Endothelial cell of umbilical vein (primary cell): ENCODE results near the gene IL15. TPM values are rescaled to one million over a fixed set of nuclear protein-coding genes. Genes with fewer than 3 reads are reported as not detected.

Experiments used
- BruUV-seq: library from RNA; stranded (reverse); fragments of 400-500 nt; replicated peaks from 2 replicates; lab custom pipeline; 2021; lab: Mats Ljungman, UMichigan
- CTCF ChIA-PET: fragments of 300-600, 350-600 bp; sonication (Branson Sonifier 250); formaldehyde crosslinking; loops from one replicate; lab custom pipeline; 2021; ENCODE audit warnings: antibody characterized with exemption, inconsistent platforms; lab: Charles Lee
- POLR2A ChIA-PET: fragments of 300-600, 350-600 bp; sonication (Branson Sonifier 250); formaldehyde crosslinking; loops from one replicate; lab custom pipeline; 2021; ENCODE audit warnings: antibody characterized with exemption, inconsistent platforms; lab: Charles Lee
- DNase-seq: peaks from one replicate; pipeline ENCODE4 v3.0.0-alpha.2; 2011; ENCODE audit warnings: low read depth, low spot score
- FAIRE-seq: peaks from 2 replicates; lab custom pipeline; 2011; peaks lifted over from hg19 to GRCh38; lab: Jason Lieb, UNC
- H2AFZ ChIP-seq: 2 replicates; pipeline ENCODE4 v1.6.0; 2012; ENCODE audit warnings: low read depth, low read length, control low read depth, inconsistent platforms
- H3K27ac ChIP-seq: 2 replicates; pipeline ENCODE4 v1.5.1; 2011; ENCODE audit warnings: low read depth, mild to moderate bottlenecking, control low read depth, low read length, moderate library complexity; ENCODE audit not compliant: insufficient read depth
- H3K27me3 ChIP-seq, 2 experiments: 2 replicates each; pipeline versions ENCODE4 v1.6.0 to v1.6.1; 2011; ENCODE audit warnings: low read length in 2 of 2, mixed read lengths in 1 of 2; ENCODE audit not compliant: control insufficient read depth in 2 of 2, insufficient read depth in 2 of 2
- H3K36me3 ChIP-seq, 2 experiments: 2 replicates in 1 of 2; 3 replicates in 1 of 2; pipeline ENCODE4 v1.5.1; 2011; ENCODE audit warnings: low read length in 2 of 2, mild to moderate bottlenecking in 1 of 2, moderate library complexity in 1 of 2; ENCODE audit not compliant: control insufficient read depth in 2 of 2, insufficient read depth in 2 of 2; ENCODE audit errors: extremely low read depth in 1 of 2
- H3K4me1 ChIP-seq: 3 replicates; pipeline ENCODE4 v1.5.1; 2011; ENCODE audit warnings: mild to moderate bottlenecking, low read length; ENCODE audit not compliant: control insufficient read depth, insufficient read depth; ENCODE audit errors: extremely low read depth
- H3K4me2 ChIP-seq: 2 replicates; pipeline ENCODE4 v1.6.1; 2011; ENCODE audit warnings: low read length, control low read depth, mixed read lengths; ENCODE audit not compliant: insufficient read depth
- H3K4me3 ChIP-seq, 3 experiments: fragments of 200-600 bp in 1 of 3; sonication (generic), shearing (Covaris generic) in 1 of 3; replicated peaks in 1 of 3; 2 replicates each; pipeline ENCODE4 v1.5.1; 2011 to 2016; ENCODE audit warnings: control low read depth in 3 of 3, low read length in 3 of 3, mild to moderate bottlenecking in 2 of 3, inconsistent platforms in 1 of 3, low read depth in 1 of 3, moderate library complexity in 1 of 3; ENCODE audit not compliant: insufficient read depth in 1 of 3
- H3K79me2 ChIP-seq: 2 replicates; pipeline ENCODE4 v1.6.0; 2012; ENCODE audit warnings: low read length, inconsistent platforms; ENCODE audit not compliant: control insufficient read depth, insufficient read depth
- H3K9ac ChIP-seq: replicated peaks from 2 replicates; pipeline ENCODE3; 2011; ENCODE audit warnings: low read length, control low read depth; ENCODE audit not compliant: insufficient read depth; ENCODE audit errors: extremely low read depth
- H3K9me1 ChIP-seq: replicated peaks from 3 replicates; pipeline ENCODE4 v1.6.0; 2011; ENCODE audit warnings: mild to moderate bottlenecking, low read length; ENCODE audit not compliant: control insufficient read depth, insufficient read depth; ENCODE audit errors: extremely low read depth
- H3K9me3 ChIP-seq: replicated peaks from 2 replicates; pipeline ENCODE4 v1.5.1; 2012; ENCODE audit warnings: low read length, inconsistent platforms; ENCODE audit not compliant: control insufficient read depth, insufficient read depth
- H4K20me1 ChIP-seq: replicated peaks from 2 replicates; pipeline ENCODE3; 2011; ENCODE audit warnings: mild to moderate bottlenecking, low read length; ENCODE audit not compliant: control insufficient read depth, insufficient read depth; ENCODE audit errors: extremely low read depth
- EZH2 ChIP-seq: IDR thresholded peaks from 2 replicates; pipeline ENCODE4 v1.6.1; 2012; ENCODE audit warnings: borderline replicate concordance, low read depth, mild to moderate bottlenecking, moderate library complexity, low read length, inconsistent platforms; ENCODE audit not compliant: severe bottlenecking
- FOS ChIP-seq: IDR thresholded peaks from 2 replicates; pipeline ENCODE4 v1.6.1; 2011; ENCODE audit warnings: mild to moderate bottlenecking, low read length, moderate library complexity, borderline replicate concordance; ENCODE audit not compliant: insufficient read depth
- GATA2 ChIP-seq: IDR thresholded peaks from 2 replicates; pipeline ENCODE4 v1.7.0; 2011; ENCODE audit warnings: low read depth, mild to moderate bottlenecking, moderate library complexity, mixed read lengths, low read length; ENCODE audit not compliant: insufficient read length, insufficient read depth
- JUN ChIP-seq: IDR thresholded peaks from 2 replicates; pipeline ENCODE4 v1.6.1; 2011; ENCODE audit warnings: borderline replicate concordance, low read depth; ENCODE audit not compliant: insufficient read length, insufficient read depth
- MYC ChIP-seq: IDR thresholded peaks from one replicate; pipeline ENCODE4 v1.6.1; 2011; ENCODE audit warnings: mild to moderate bottlenecking, low read depth, low read length
- POLR2A ChIP-seq: IDR thresholded peaks from 2 replicates; pipeline ENCODE4 v1.6.1; 2012; ENCODE audit warnings: low read depth, mild to moderate bottlenecking, control low read depth, low read length
- POLR2AphosphoS5 ChIP-seq: IDR thresholded peaks from 2 replicates; pipeline ENCODE4 v1.6.1; 2012; ENCODE audit warnings: low read depth, mild to moderate bottlenecking, control low read depth, low read length, moderate library complexity; ENCODE audit not compliant: insufficient read depth
- dilution Hi-C: fragments of 300-500 bp; cut with MboI; formaldehyde crosslinking; loops from one replicate; pipeline ENCODE4 v1.15.0; 2019; ENCODE audit warnings: low sequenced_read_pairs; ENCODE audit not compliant: extremely low pct_ligation_motif_present
- intact Hi-C: fragments of 100-400 bp; cut with micrococcal nuclease; formaldehyde crosslinking; loops from one replicate; pipeline ENCODE4 v1.10.0; 2022
- polyA plus RNA-seq, 4 experiments: library from polyadenylated mRNA; depleted of rRNA in 3 of 4; stranded (reverse) in 3 of 4; unstranded in 1 of 4; fragments of >200 nt; gene quantifications; 2 replicates each; pipeline versions ENCODE4 v1.2.1 to v1.2.3, GENCODE V29; 2011 to 2012; ENCODE audit warnings: missing spikeins in 1 of 4
- total RNA-seq: library from RNA; stranded (reverse); gene quantifications from 2 replicates; pipeline ENCODE4 v1.2.3, GENCODE V29; 2021
- TF ChIP-seq, protein P1 (sequence below): IDR thresholded peaks from 2 replicates; pipeline ENCODE4 v1.6.1; 2011; ENCODE audit not compliant: insufficient read depth, insufficient read length
- TF ChIP-seq, protein P2 (sequence below), 2 donors: IDR thresholded peaks; 1 replicate in 1 of 2; 2 replicates in 1 of 2; pipeline ENCODE4 v1.5.1; 2011; ENCODE audit warnings: low read length in 2 of 2, mild to moderate bottlenecking in 2 of 2, moderate library complexity in 2 of 2, control low read depth in 1 of 2, inconsistent platforms in 1 of 2, low read depth in 1 of 2; ENCODE audit not compliant: insufficient read depth in 1 of 2; ENCODE audit errors: extremely low read depth in 1 of 2

The IL15 gene
- total and polyA plus RNA-seq, 2 donors (not counting 3 experiments of a cell fraction or from before 2014, with no cell fraction given) = 3.0 to 3.1 TPM

DNA sequence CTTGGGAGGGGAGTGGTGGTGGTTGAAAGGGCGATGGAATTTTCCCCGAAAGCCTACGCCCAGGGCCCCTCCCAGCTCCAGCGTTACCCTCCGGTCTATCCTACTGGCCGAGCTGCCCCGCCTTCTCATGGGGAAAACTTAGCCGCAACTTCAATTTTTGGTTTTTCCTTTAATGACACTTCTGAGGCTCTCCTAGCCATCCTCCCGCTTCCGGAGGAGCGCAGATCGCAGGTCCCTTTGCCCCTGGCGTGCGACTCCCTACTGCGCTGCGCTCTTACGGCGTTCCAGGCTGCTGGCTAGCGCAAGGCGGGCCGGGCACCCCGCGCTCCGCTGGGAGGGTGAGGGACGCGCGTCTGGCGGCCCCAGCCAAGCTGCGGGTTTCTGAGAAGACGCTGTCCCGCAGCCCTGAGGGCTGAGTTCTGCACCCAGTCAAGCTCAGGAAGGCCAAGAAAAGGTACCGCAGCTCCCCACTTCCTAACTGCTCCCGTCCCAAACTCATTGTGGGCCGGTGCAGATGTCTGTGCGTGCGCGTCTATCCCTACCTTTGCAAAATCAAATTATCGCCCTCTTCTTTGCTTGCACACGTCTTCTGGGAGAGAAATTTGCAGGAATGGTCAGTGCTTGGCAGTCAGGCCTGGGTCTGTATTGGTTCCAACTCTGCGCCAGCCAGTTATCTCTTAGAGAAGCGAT is 533 bp downstream of the IL15 start:
- dilution Hi-C loops (no loop called here), intact Hi-C loops (loop anchor here (2.0 to 10.0 kb wide), 6 partner anchors 66 to 486 kb away; no protein-coding TSS in a partner anchor)
- POLR2A ChIA-PET = no interaction called here
- H3K27ac ChIP-seq = peak overlapping the region; percentile 25
- peak; percentile 74 for DNase-seq
- CTCF ChIA-PET = interaction anchor here (0.9 to 2.6 kb wide), 9 partner anchors 18 to 1083 kb away, joined by 3 to 12 read pairs (median 5); no protein-coding TSS in a partner anchor
- FAIRE-seq = peak; percentile 35
- H3K27me3 ChIP-seq = no peaks in the 10 kb centered on the region
- no peaks in the 10 kb centered on the region for H3K9me1 ChIP-seq
- TF ChIP-seq GATA2 (no peak), FOS (no peak), JUN (no peak), MYC (no peak), POLR2AphosphoS5 (no peak), POLR2A (no peak), EZH2 (no peak)
- TF ChIP-seq, protein P1, sequence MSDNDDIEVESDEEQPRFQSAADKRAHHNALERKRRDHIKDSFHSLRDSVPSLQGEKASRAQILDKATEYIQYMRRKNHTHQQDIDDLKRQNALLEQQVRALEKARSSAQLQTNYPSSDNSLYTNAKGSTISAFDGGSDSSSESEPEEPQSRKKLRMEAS = no peak
- TF ChIP-seq, protein P2, sequence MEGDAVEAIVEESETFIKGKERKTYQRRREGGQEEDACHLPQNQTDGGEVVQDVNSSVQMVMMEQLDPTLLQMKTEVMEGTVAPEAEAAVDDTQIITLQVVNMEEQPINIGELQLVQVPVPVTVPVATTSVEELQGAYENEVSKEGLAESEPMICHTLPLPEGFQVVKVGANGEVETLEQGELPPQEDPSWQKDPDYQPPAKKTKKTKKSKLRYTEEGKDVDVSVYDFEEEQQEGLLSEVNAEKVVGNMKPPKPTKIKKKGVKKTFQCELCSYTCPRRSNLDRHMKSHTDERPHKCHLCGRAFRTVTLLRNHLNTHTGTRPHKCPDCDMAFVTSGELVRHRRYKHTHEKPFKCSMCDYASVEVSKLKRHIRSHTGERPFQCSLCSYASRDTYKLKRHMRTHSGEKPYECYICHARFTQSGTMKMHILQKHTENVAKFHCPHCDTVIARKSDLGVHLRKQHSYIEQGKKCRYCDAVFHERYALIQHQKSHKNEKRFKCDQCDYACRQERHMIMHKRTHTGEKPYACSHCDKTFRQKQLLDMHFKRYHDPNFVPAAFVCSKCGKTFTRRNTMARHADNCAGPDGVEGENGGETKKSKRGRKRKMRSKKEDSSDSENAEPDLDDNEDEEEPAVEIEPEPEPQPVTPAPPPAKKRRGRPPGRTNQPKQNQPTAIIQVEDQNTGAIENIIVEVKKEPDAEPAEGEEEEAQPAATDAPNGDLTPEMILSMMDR (IDR thresholded peaks at IDR 0.05; ENCODE audit: extremely low read depth in 1 of 2, insufficient read depth in 1 of 2, low read depth in 1 of 2, low read length in 2 of 2) = no peak
- TSS peak; percentile 34 for BruUV-seq
- H3K36me3 ChIP-seq = no peaks in the 10 kb centered on the region
- H4K20me1 ChIP-seq = no peaks in the 10 kb centered on the region
- peak overlapping the region; percentile 88 for H3K4me2 ChIP-seq
- peak overlapping the region; percentile 65 for H3K9ac ChIP-seq
- H3K4me1 ChIP-seq = peaks cover 8% of the 10 kb centered on the region
- no peaks in the 10 kb centered on the region for H3K9me3 ChIP-seq
- no peaks in the 10 kb centered on the region for H3K79me2 ChIP-seq
- H2AFZ ChIP-seq = peak overlapping the region; percentile 91
- H3K4me3 ChIP-seq = peak overlapping the region; percentile 79 to 90 (median 86)
